HepG2 (cell line): ENCODE measurements around the gene P2RX7. TPM values are rescaled to one million over a fixed set of nuclear protein-coding genes. Genes with fewer than 3 reads are reported as not detected.

Source experiments
- ATAC-seq: fragments of 200-7000 bp; cut with Tn5 transposase; 3 replicates; pipeline ENCODE4 v1.9.1; 2020; ENCODE audit warnings: mild to moderate bottlenecking, moderate library complexity
- BruUV-seq: library from RNA; stranded (reverse); fragments of 400-500 nt; replicated peaks from 2 replicates; lab custom pipeline; 2021; lab: Mats Ljungman, UMichigan
- CTCF ChIA-PET: fragments of 300-600 bp; formaldehyde crosslinking; extraction: SDS; loops from one replicate; lab custom pipeline; 2021; ENCODE audit warnings: low total read pairs, inconsistent platforms, low intra/inter-chr PET ratio; lab: Yijun Ruan, JAX
- POLR2A ChIA-PET: fragments of 350-600 bp; sonication (Branson Sonifier 250); formaldehyde crosslinking; loops from one replicate; lab custom pipeline; 2020; ENCODE audit warnings: antibody characterized with exemption, inconsistent platforms; lab: Yijun Ruan, JAX
- DNase-seq: peaks from one replicate; pipeline ENCODE4 v3.0.0-alpha.2; 2015; ENCODE audit warnings: low spot score
- FAIRE-seq: peaks from 3 replicates; lab custom pipeline; 2011; peaks lifted over from hg19 to GRCh38; lab: Jason Lieb, UNC
- H2AFZ ChIP-seq: one replicate; pipeline ENCODE4 v1.6.1; 2011; ENCODE audit warnings: low read length, inconsistent platforms
- H3K27ac ChIP-seq: fragments of 300-600 bp; 3 replicates; pipeline ENCODE4 v1.8.0; 2011; ENCODE audit warnings: mixed run types, mild to moderate bottlenecking, mixed read lengths, low read length, inconsistent platforms; ENCODE audit not compliant: insufficient read depth; ENCODE audit errors: extremely low read length
- H3K27me3 ChIP-seq, 2 experiments: fragments of 200-600 bp in 1 of 2; 2 replicates in 1 of 2; 3 replicates in 1 of 2; pipeline versions ENCODE4 v1.6.0 to v1.8.0; 2011; ENCODE audit warnings: low read length in 2 of 2, mild to moderate bottlenecking in 2 of 2, moderate library complexity in 2 of 2, inconsistent platforms in 1 of 2; ENCODE audit not compliant: insufficient read depth in 2 of 2, control insufficient read depth in 1 of 2
- H3K36me3 ChIP-seq, 2 experiments: fragments of 200-600 bp in 1 of 2; replicated peaks in 1 of 2; 2 replicates in 1 of 2; 3 replicates in 1 of 2; pipeline versions ENCODE4 v1.5.1 to v1.8.0; 2011; ENCODE audit warnings: low read length in 2 of 2, inconsistent platforms in 1 of 2; ENCODE audit not compliant: insufficient read depth in 2 of 2, control insufficient read depth in 1 of 2
- H3K4me1 ChIP-seq: 2 replicates; pipeline ENCODE4 v1.5.1; 2012; ENCODE audit warnings: low read length, inconsistent platforms; ENCODE audit not compliant: insufficient read depth
- H3K4me2 ChIP-seq: 2 replicates; pipeline ENCODE4 v1.6.0; 2011; ENCODE audit warnings: low read depth, low read length, inconsistent platforms
- H3K4me3 ChIP-seq, 3 experiments: fragments of 200-600 bp in 1 of 3; sonication (generic), shearing (Covaris generic) in 1 of 3; replicated peaks in 1 of 3; 2 replicates each; pipeline ENCODE4 v1.5.1; 2011 to 2016; ENCODE audit warnings: low read length in 3 of 3, inconsistent platforms in 2 of 3, low read depth in 2 of 3, mild to moderate bottlenecking in 2 of 3, control low read depth in 1 of 3, mixed read lengths in 1 of 3; ENCODE audit not compliant: insufficient read depth in 1 of 3
- H3K79me2 ChIP-seq: one replicate; pipeline ENCODE4 v1.6.1; 2011; ENCODE audit warnings: low read length, inconsistent platforms; ENCODE audit not compliant: insufficient read depth
- H3K9ac ChIP-seq: 2 replicates; pipeline ENCODE4 v1.6.0; 2011; ENCODE audit warnings: mild to moderate bottlenecking, low read depth, low read length, inconsistent platforms; ENCODE audit not compliant: insufficient read depth
- H3K9me3 ChIP-seq: 2 replicates; pipeline ENCODE4 v1.5.1; 2012; ENCODE audit warnings: mild to moderate bottlenecking, low read length
- H4K20me1 ChIP-seq: 2 replicates; pipeline ENCODE4 v1.6.0; 2011; ENCODE audit warnings: inconsistent platforms, mild to moderate bottlenecking, low read length, moderate library complexity; ENCODE audit not compliant: insufficient read depth
- CEBPG ChIP-seq: IDR thresholded peaks from 2 replicates; pipeline ENCODE4 v1.6.1; 2016
- HES4 ChIP-seq: sonication (generic); formaldehyde crosslinking; IDR thresholded peaks from 2 replicates; pipeline ENCODE4 v1.9.0; 2021; ENCODE audit warnings: mild to moderate bottlenecking, missing genetic modification reagents, borderline replicate concordance
- HIVEP1 ChIP-seq: sonication (generic); formaldehyde crosslinking; IDR thresholded peaks from 2 replicates; pipeline ENCODE4 v1.4.0; 2020; ENCODE audit warnings: mild to moderate bottlenecking, missing genetic modification reagents
- SMYD3 ChIP-seq: sonication (generic); formaldehyde crosslinking; IDR thresholded peaks from 2 replicates; pipeline ENCODE4 v1.8.1; 2023; ENCODE audit warnings: mild to moderate bottlenecking, missing genetic modification reagents
- ZNF30 ChIP-seq: sonication (generic); formaldehyde crosslinking; IDR thresholded peaks from 2 replicates; pipeline ENCODE4 v1.5.0; 2020; ENCODE audit warnings: mild to moderate bottlenecking, missing genetic modification reagents
- ZNF432 ChIP-seq: sonication (generic); formaldehyde crosslinking; IDR thresholded peaks from 2 replicates; pipeline ENCODE4 v1.5.0; 2020; ENCODE audit warnings: missing genetic modification reagents, mild to moderate bottlenecking, borderline replicate concordance
- ZNF644 ChIP-seq: IDR thresholded peaks from 2 replicates; pipeline ENCODE4 v1.6.1; 2016; ENCODE audit warnings: low read depth
- WGBS: methylation state at CpG from one replicate; pipeline ENCODE4 v1.1.6; 2017; ENCODE audit warnings: low lambda C conversion rate; 5-methylcytosine and 5-hydroxymethylcytosine counted together
- in situ Hi-C: cut with HindIII; loops from 2 replicates; pipeline ENCODE4 v1.10.0; 2017; ENCODE audit warnings: low pct_unique_long_range_greater_than_20kb; ENCODE audit not compliant: extremely low pct_ligation_motif_present
- intact Hi-C: fragments of 100-400 bp; cut with micrococcal nuclease; formaldehyde crosslinking; loops from one replicate; pipeline ENCODE4 v1.10.0; 2022; ENCODE audit not compliant: unreplicated experiment
- polyA plus RNA-seq, 8 experiments: library from polyadenylated mRNA; depleted of rRNA in 3 of 8; stranded (reverse) in 7 of 8; unstranded in 1 of 8; fragments of >200 nt; fragmentation: Illumina TruSeq in 4 of 8; extraction: Trizol in 4 of 8; gene quantifications; 2 replicates each; pipeline versions ENCODE4 v1.2.1 to v1.2.3, GENCODE V29; 2011 to 2016; ENCODE audit warnings: low read depth in 4 of 8, missing spikeins in 1 of 8, mixed read lengths in 1 of 8; ENCODE audit not compliant: insufficient read depth in 1 of 8
- total RNA-seq, 5 experiments: library from RNA; depleted of rRNA; stranded (reverse); fragments of >200 nt; fragmentation: Illumina TruSeq; extraction: Trizol; gene quantifications; 2 replicates each; pipeline ENCODE4 v1.2.3, GENCODE V29; 2016; ENCODE audit warnings: low read depth in 1 of 5
- TF ChIP-seq, protein P1 (sequence below): sonication (generic); formaldehyde crosslinking; conservative IDR thresholded peaks from 2 replicates; pipeline ENCODE4 v1.4.0; 2020; ENCODE audit warnings: missing genetic modification reagents
- TF ChIP-seq, protein P2 (sequence below): IDR thresholded peaks from 2 replicates; pipeline ENCODE4 v1.6.1; 2018; ENCODE audit warnings: missing genetic modification reagents
- TF ChIP-seq, protein P3 (sequence below): IDR thresholded peaks from 2 replicates; pipeline ENCODE4 v1.6.1; 2016; ENCODE audit warnings: missing genetic modification reagents, missing compliant biosample characterization
- TF ChIP-seq, protein P4 (sequence below): sonication (generic); formaldehyde crosslinking; conservative IDR thresholded peaks from 2 replicates; pipeline ENCODE4 v1.4.0; 2020; ENCODE audit warnings: missing genetic modification reagents

P2RX7 gene
- total and polyA plus RNA-seq, 2 of the 13 experiments (the other 11 are each of a cell fraction or from before 2014, with no cell fraction given), result 0.13 to 0.73 TPM

DNA sequence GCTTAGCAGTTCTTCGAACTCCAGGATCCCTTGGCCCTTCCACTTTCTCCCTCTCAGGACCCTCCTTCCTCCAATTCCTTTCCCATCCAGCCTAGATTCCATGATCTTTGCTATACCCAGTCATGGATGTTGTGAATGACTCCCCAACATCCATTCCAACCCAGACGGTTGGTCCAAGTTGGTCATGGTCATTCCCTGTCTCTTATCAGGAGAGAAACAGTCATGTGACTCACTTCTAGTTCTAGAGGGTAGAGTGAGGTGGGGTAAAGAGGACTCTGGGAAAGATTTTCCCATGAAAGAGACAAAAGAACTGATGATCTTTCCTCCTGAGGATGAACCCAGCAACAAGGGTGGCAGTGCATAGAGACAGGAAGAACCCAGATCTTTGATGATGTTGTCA, 9.2 kb upstream of the P2RX7 start:
- Histone ChIP-seq H3K27ac (no peak overlapping the region), H3K4me3 (no peak overlapping the region), H3K36me3 (no peaks in the 10 kb centered on the region), H3K4me1 (peaks cover 63% of the 10 kb centered on the region), H3K79me2 (no peaks in the 10 kb centered on the region), H3K9ac (no peak overlapping the region), H3K27me3 (no peaks in the 10 kb centered on the region), H2AFZ (no peak overlapping the region), H4K20me1 (no peaks in the 10 kb centered on the region), H3K4me2 (no peak overlapping the region), H3K9me3 (no peaks in the 10 kb centered on the region)
- TF ChIP-seq, protein P1, sequence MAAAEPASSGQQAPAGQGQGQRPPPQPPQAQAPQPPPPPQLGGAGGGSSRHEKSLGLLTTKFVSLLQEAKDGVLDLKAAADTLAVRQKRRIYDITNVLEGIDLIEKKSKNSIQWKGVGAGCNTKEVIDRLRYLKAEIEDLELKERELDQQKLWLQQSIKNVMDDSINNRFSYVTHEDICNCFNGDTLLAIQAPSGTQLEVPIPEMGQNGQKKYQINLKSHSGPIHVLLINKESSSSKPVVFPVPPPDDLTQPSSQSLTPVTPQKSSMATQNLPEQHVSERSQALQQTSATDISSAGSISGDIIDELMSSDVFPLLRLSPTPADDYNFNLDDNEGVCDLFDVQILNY (CRISPR knock-in tag), result no peak
- TF ChIP-seq, protein P2, sequence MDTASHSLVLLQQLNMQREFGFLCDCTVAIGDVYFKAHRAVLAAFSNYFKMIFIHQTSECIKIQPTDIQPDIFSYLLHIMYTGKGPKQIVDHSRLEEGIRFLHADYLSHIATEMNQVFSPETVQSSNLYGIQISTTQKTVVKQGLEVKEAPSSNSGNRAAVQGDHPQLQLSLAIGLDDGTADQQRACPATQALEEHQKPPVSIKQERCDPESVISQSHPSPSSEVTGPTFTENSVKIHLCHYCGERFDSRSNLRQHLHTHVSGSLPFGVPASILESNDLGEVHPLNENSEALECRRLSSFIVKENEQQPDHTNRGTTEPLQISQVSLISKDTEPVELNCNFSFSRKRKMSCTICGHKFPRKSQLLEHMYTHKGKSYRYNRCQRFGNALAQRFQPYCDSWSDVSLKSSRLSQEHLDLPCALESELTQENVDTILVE (CRISPR knock-in tag), result no peak
- TF ChIP-seq, protein P3, sequence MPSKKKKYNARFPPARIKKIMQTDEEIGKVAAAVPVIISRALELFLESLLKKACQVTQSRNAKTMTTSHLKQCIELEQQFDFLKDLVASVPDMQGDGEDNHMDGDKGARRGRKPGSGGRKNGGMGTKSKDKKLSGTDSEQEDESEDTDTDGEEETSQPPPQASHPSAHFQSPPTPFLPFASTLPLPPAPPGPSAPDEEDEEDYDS (CRISPR knock-in tag), result no peak
- TF ChIP-seq SMYD3 (CRISPR knock-in tag) (no peak), CEBPG (CRISPR knock-in tag) (no peak), ZNF30 (CRISPR knock-in tag) (no peak), ZNF644 (no peak), ZNF432 (CRISPR knock-in tag) (no peak), HES4 (no peak), HIVEP1 (CRISPR knock-in tag) (no peak)
- TF ChIP-seq, protein P4, sequence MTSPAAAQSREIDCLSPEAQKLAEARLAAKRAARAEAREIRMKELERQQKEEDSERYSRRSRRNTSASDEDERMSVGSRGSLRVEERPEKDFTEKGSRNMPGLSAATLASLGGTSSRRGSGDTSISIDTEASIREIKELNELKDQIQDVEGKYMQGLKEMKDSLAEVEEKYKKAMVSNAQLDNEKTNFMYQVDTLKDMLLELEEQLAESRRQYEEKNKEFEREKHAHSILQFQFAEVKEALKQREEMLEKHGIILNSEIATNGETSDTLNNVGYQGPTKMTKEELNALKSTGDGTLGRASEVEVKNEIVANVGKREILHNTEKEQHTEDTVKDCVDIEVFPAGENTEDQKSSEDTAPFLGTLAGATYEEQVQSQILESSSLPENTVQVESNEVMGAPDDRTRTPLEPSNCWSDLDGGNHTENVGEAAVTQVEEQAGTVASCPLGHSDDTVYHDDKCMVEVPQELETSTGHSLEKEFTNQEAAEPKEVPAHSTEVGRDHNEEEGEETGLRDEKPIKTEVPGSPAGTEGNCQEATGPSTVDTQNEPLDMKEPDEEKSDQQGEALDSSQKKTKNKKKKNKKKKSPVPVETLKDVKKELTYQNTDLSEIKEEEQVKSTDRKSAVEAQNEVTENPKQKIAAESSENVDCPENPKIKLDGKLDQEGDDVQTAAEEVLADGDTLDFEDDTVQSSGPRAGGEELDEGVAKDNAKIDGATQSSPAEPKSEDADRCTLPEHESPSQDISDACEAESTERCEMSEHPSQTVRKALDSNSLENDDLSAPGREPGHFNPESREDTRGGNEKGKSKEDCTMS (CRISPR knock-in tag), result no peak
- DNase-seq (no peak), FAIRE-seq (no peak), ATAC-seq (no peak)
- no TSS peak for BruUV-seq
- in situ Hi-C loops, result no loop called here
- intact Hi-C loops, result no loop called here
- WGBS, result 58% methylated on average over 2 of the region's 2 CpGs
- ChIA-PET POLR2A (interaction anchor here (1.1 kb wide), 1 partner anchor 143 kb away, joined by 8 read pairs; no protein-coding TSS in a partner anchor), CTCF (no interaction called here)
